B cell (primary cell): ENCODE results near the gene PFN1. TPM values are rescaled to one million over a fixed set of nuclear protein-coding genes. Genes with fewer than 3 reads are reported as not detected.

Experiments
- ATAC-seq: fragments of 200-7000 bp; cut with Tn5 transposase; one replicate; pipeline ENCODE4 v1.10.0; 2021; ENCODE audit warnings: low read depth, mild to moderate bottlenecking, moderate number of reproducible peaks, moderate library complexity
- CTCF ChIA-PET: fragments of 350-600 bp; sonication (Branson Sonifier 250); formaldehyde crosslinking; loops from one replicate; lab custom pipeline; 2021; ENCODE audit warnings: antibody characterized with exemption, inconsistent platforms; lab: Charles Lee
- POLR2A ChIA-PET: fragments of 350-600 bp; sonication (Branson Sonifier 250); formaldehyde crosslinking; loops from one replicate; lab custom pipeline; 2021; ENCODE audit warnings: antibody characterized with exemption; lab: Charles Lee
- DNase-seq: peaks from one replicate; pipeline ENCODE4 v3.0.0; 2013
- H2AFZ ChIP-seq: 2 replicates; pipeline ENCODE4 v1.6.1; 2012; ENCODE audit warnings: mild to moderate bottlenecking, low read depth, low read length; ENCODE audit not compliant: insufficient read depth, poor library complexity, severe bottlenecking
- H3K27ac ChIP-seq, 2 donors: 1 replicate in 1 of 2; 2 replicates in 1 of 2; pipeline ENCODE4 v1.5.1; 2012 to 2013; ENCODE audit warnings: low read length in 2 of 2, mild to moderate bottlenecking in 2 of 2, moderate library complexity in 1 of 2
- H3K27me3 ChIP-seq, 4 experiments: fragments of 200-600 bp in 1 of 4; sonication (generic) in 1 of 4; replicated peaks in 1 of 4; 1 replicate in 2 of 4; 2 replicates in 2 of 4; pipeline versions ENCODE4 v1.6.1 to v1.7.0; 2013 to 2016; ENCODE audit warnings: low read length in 3 of 4, mild to moderate bottlenecking in 2 of 4, mixed read lengths in 1 of 4, moderate library complexity in 1 of 4; ENCODE audit not compliant: insufficient read depth in 4 of 4, control insufficient read depth in 3 of 4; ENCODE audit errors: control extremely low read depth in 1 of 4
- H3K36me3 ChIP-seq, 2 experiments: replicated peaks in 1 of 2; 1 replicate in 1 of 2; 2 replicates in 1 of 2; pipeline versions ENCODE4 v1.6.1 to v1.7.1; 2013; ENCODE audit warnings: low read length in 1 of 2; ENCODE audit not compliant: insufficient read depth in 2 of 2, control insufficient read depth in 1 of 2; ENCODE audit errors: control extremely low read depth in 1 of 2, extremely low read depth in 1 of 2
- H3K4me1 ChIP-seq, 2 donors: fragments of 200-600 bp in 1 of 2; sonication (generic) in 1 of 2; 1 replicate in 1 of 2; 2 replicates in 1 of 2; pipeline versions ENCODE4 v1.5.1 to v1.6.1; 2013 to 2017; ENCODE audit warnings: low read length in 2 of 2; ENCODE audit not compliant: control insufficient read depth in 2 of 2, insufficient read depth in 2 of 2
- H3K4me2 ChIP-seq: replicated peaks from 2 replicates; pipeline ENCODE3; 2012; ENCODE audit warnings: mild to moderate bottlenecking, low read depth, low read length; ENCODE audit not compliant: poor library complexity, severe bottlenecking
- H3K4me3 ChIP-seq, 5 experiments: fragments of 200-600 bp in 1 of 5; sonication (generic) in 1 of 5; 1 replicate in 3 of 5; 2 replicates in 2 of 5; pipeline versions ENCODE4 v1.5.1 to v1.7.0; 2011 to 2016; ENCODE audit warnings: low read length in 4 of 5, mild to moderate bottlenecking in 4 of 5, low read depth in 2 of 5, control low read depth in 1 of 5, moderate library complexity in 1 of 5; ENCODE audit not compliant: insufficient read depth in 1 of 5; ENCODE audit errors: control extremely low read depth in 1 of 5, extremely low read depth in 1 of 5
- H3K79me2 ChIP-seq: fragments of 200-600 bp; sonication (generic); one replicate; pipeline ENCODE4 v1.6.0; 2016; ENCODE audit warnings: low read length; ENCODE audit not compliant: control insufficient read depth, insufficient read depth
- H3K9ac ChIP-seq: fragments of 200-600 bp; sonication (generic); 2 replicates; pipeline ENCODE4 v1.6.1; 2017; ENCODE audit warnings: mild to moderate bottlenecking, low read length, moderate library complexity
- H3K9me3 ChIP-seq, 3 donors: one replicate each; pipeline versions ENCODE4 v1.6.1 to v1.7.1; 2013; ENCODE audit warnings: low read length in 2 of 3; ENCODE audit not compliant: control insufficient read depth in 2 of 3, insufficient read depth in 1 of 3; ENCODE audit errors: control extremely low read depth in 1 of 3
- H4K20me1 ChIP-seq: 2 replicates; pipeline ENCODE4 v1.6.0; 2012; ENCODE audit warnings: mild to moderate bottlenecking, low read length; ENCODE audit not compliant: insufficient read depth, control insufficient read depth, poor library complexity, severe bottlenecking
- H3K27ac Mint-ChIP-seq: one replicate; pipeline ENCODE4 v1.8.0; 2021; ENCODE audit warnings: mixed read lengths
- H3K27me3 Mint-ChIP-seq: one replicate; pipeline ENCODE4 v1.8.0; 2021; ENCODE audit warnings: mixed read lengths
- H3K4me1 Mint-ChIP-seq: one replicate; pipeline ENCODE4 v1.8.0; 2021; ENCODE audit warnings: mixed read lengths
- H3K4me3 Mint-ChIP-seq: one replicate; pipeline ENCODE4 v1.8.0; 2021; ENCODE audit warnings: mixed read lengths
- H3K9me3 Mint-ChIP-seq: one replicate; pipeline ENCODE4 v1.8.0; 2022; ENCODE audit warnings: mixed read lengths; ENCODE audit not compliant: insufficient read depth
- CTCF ChIP-seq: fragments of 200-600 bp; IDR thresholded peaks from one replicate; pipeline ENCODE4 v1.8.0; 2022; ENCODE audit warnings: antibody characterized with exemption, mild to moderate bottlenecking
- EZH2 ChIP-seq: IDR thresholded peaks from 2 replicates; pipeline ENCODE4 v1.6.1; 2012; ENCODE audit warnings: borderline replicate concordance, low read depth, mild to moderate bottlenecking, moderate library complexity, low read length; ENCODE audit not compliant: insufficient read depth, poor library complexity, severe bottlenecking
- WGBS: methylation state at CpG from one replicate; pipeline ENCODE4 v1.1.5; 2013; ENCODE audit warnings: missing lambda C conversion rate; ENCODE audit not compliant: insufficient coverage; 5-methylcytosine and 5-hydroxymethylcytosine counted together
- intact Hi-C: fragments of 100-400 bp; cut with micrococcal nuclease; formaldehyde crosslinking; loops from one replicate; pipeline ENCODE4 v1.10.0; 2022
- polyA plus RNA-seq: library from polyadenylated mRNA; depleted of rRNA; stranded (reverse); fragments of >200 nt; gene quantifications from 2 replicates; pipeline ENCODE4 v1.2.3, GENCODE V29; 2012
- total RNA-seq, 2 donors: library from RNA; stranded (reverse); fragments of 120-200 nt in 1 of 2; gene quantifications; 1 replicate in 1 of 2; 2 replicates in 1 of 2; pipeline versions ENCODE4 v1.2.3 to v1.2.4, GENCODE V29; 2013 to 2022

PFN1 gene
- total and polyA plus RNA-seq, 2 donors (not counting 1 experiment from before 2014, with no cell fraction given) = 330 to 609 TPM

- Mint-ChIP-seq H3K9me3 (no peaks in the 10 kb centered on the region), H3K27ac (no peak overlapping the region), H3K4me3 (peak overlapping the region; percentile 80), H3K4me1 (peaks cover 39% of the 10 kb centered on the region), H3K27me3 (no peaks in the 10 kb centered on the region)
- no CpG with 5 or more reads among the region's 5 CpGs for WGBS
- peaks cover 0 to 24% (median 10%) of the 10 kb centered on the region in 4 experiments for H3K27me3 ChIP-seq
- TF ChIP-seq EZH2 (no peak), CTCF (no peak)
- DNase-seq = peak; percentile 16
- ATAC-seq = no peak
- H2AFZ ChIP-seq = no peak overlapping the region
- peaks cover 2% of the 10 kb centered on the region for H4K20me1 ChIP-seq
- H3K4me3 ChIP-seq = no peak overlapping the region
- ChIA-PET POLR2A (no interaction called here), CTCF (interaction anchor here (1.0 kb wide), 1 partner anchor 164 kb away, joined by 6 read pairs; no protein-coding TSS in a partner anchor)
- H3K36me3 ChIP-seq = peaks cover 0 to 42% of the 10 kb centered on the region in 2 experiments
- H3K9me3 ChIP-seq = peaks cover 0 to 25% (median 0%) of the 10 kb centered on the region in 3 donors
- H3K4me2 ChIP-seq = no peak overlapping the region
- no peak overlapping the region for H3K9ac ChIP-seq
- no peak overlapping the region for H3K27ac ChIP-seq
- peaks cover 38 to 42% of the 10 kb centered on the region in 2 donors for H3K4me1 ChIP-seq
- intact Hi-C loops = no loop called here
- H3K79me2 ChIP-seq = no peaks in the 10 kb centered on the region
These were observed 50.5 kb downstream of the PFN1 start for GRCh38 chr17:4897785-4898184.

GRCh38 chr17:4897198-4897687, 51.1 kb downstream of the PFN1 start:
- ATAC-seq = no peak
- Histone ChIP-seq H3K4me3 (no peak overlapping the region), H2AFZ (no peak overlapping the region), H3K79me2 (no peaks in the 10 kb centered on the region), H3K27ac (no peak overlapping the region), H3K27me3 (peaks cover 0 to 22% (median 10%) of the 10 kb centered on the region in 4 experiments), H3K4me1 (peaks cover 32 to 37% of the 10 kb centered on the region in 2 donors), H3K9me3 (peaks cover 0 to 25% (median 0%) of the 10 kb centered on the region in 3 donors), H3K9ac (no peak overlapping the region), H4K20me1 (peaks cover 7% of the 10 kb centered on the region), H3K36me3 (peaks cover 0 to 48% of the 10 kb centered on the region in 2 experiments), H3K4me2 (no peak overlapping the region)
- WGBS = over 99% methylated on average over 10 of the region's 10 CpGs
- intact Hi-C loops = no loop called here
- no peak overlapping the region for H3K4me3 Mint-ChIP-seq
- H3K27me3 Mint-ChIP-seq = no peaks in the 10 kb centered on the region
- ChIA-PET POLR2A (no interaction called here), CTCF (interaction anchor here (1.0 kb wide), 1 partner anchor 164 kb away, joined by 6 read pairs; no protein-coding TSS in a partner anchor)
- H3K9me3 Mint-ChIP-seq = no peaks in the 10 kb centered on the region
- peak; percentile 25 for DNase-seq
- H3K4me1 Mint-ChIP-seq = peaks cover 33% of the 10 kb centered on the region
- no peak for TF ChIP-seq CTCF
- TF ChIP-seq EZH2 = no peak
- H3K27ac Mint-ChIP-seq = no peak overlapping the region
